ENCODE measurements around the gene ZNRF2. TPM values are rescaled to one million over a fixed set of nuclear protein-coding genes. Genes with fewer than 3 reads are reported as not detected.

ZNRF2 gene
- 17.3 TPM for total RNA-seq (ENCODE audit: insufficient read depth, low replicate concordance)

- DNase-seq (ENCODE audit: low spot score) = peak; percentile 98
These were observed at the start of gene ZNRF2 for GRCh38 chr7:30284298-30285066. Gene ZNRF2, plus strand, starts transcription at chr7:30284597. Its CDS starts 761 bp downstream, at chr7:30285358.

- no peak for DNase-seq (ENCODE audit: low spot score)
These were observed 47.1 kb upstream of the ZNRF2 start for GRCh38 chr7:30237271-30237695.

GRCh38 chr7:30238721-30239441, 45.5 kb upstream of the ZNRF2 start:
- peak; percentile 40 for DNase-seq (ENCODE audit: low spot score)

- no peak for DNase-seq (ENCODE audit: low spot score)
These were observed 44.1 kb upstream of the ZNRF2 start for GRCh38 chr7:30240106-30240800.

- no peak for DNase-seq (ENCODE audit: low spot score)
These were observed 42.6 kb upstream of the ZNRF2 start for GRCh38 chr7:30241767-30242166.

- no peak for DNase-seq (ENCODE audit: low spot score)
These were observed 40.1 kb upstream of the ZNRF2 start for GRCh38 chr7:30244340-30244739.

- no peak for DNase-seq (ENCODE audit: low spot score)
These were observed 38.5 kb upstream of the ZNRF2 start for GRCh38 chr7:30245913-30246312.

GRCh38 chr7:30246392-30246791, 38.0 kb upstream of the ZNRF2 start:
- DNase-seq (ENCODE audit: low spot score) = no peak

- DNase-seq (ENCODE audit: low spot score) = no peak
These were observed 36.6 kb upstream of the ZNRF2 start for GRCh38 chr7:30247541-30248401.

- DNase-seq (ENCODE audit: low spot score) = no peak
These were observed 35.1 kb upstream of the ZNRF2 start for GRCh38 chr7:30249316-30249715.

- DNase-seq (ENCODE audit: low spot score) = no peak
These were observed 34.2 kb upstream of the ZNRF2 start for GRCh38 chr7:30249986-30250774.

- no peak for DNase-seq (ENCODE audit: low spot score)
These were observed 32.6 kb upstream of the ZNRF2 start for GRCh38 chr7:30251708-30252329.

GRCh38 chr7:30252885-30253795, 31.3 kb upstream of the ZNRF2 start:
- DNase-seq (ENCODE audit: low spot score) = peak; percentile 68

GRCh38 chr7:30253796-30254165, 30.6 kb upstream of the ZNRF2 start:
- DNase-seq (ENCODE audit: low spot score) = no peak

GRCh38 chr7:30254248-30254647, 30.1 kb upstream of the ZNRF2 start:
- DNase-seq (ENCODE audit: low spot score) = no peak

- DNase-seq (ENCODE audit: low spot score) = no peak
These were observed 29.7 kb upstream of the ZNRF2 start for GRCh38 chr7:30254717-30255063.

- DNase-seq (ENCODE audit: low spot score) = no peak
These were observed 29.2 kb upstream of the ZNRF2 start for GRCh38 chr7:30255064-30255769.

- no peak for DNase-seq (ENCODE audit: low spot score)
These were observed 28.0 kb upstream of the ZNRF2 start for GRCh38 chr7:30256349-30256858.

Measured in umbilical cord (tissue), 2 donors.